ENCODE results near the gene SH3RF1. TPM values are rescaled to one million over a fixed set of nuclear protein-coding genes. Genes with fewer than 3 reads are reported as not detected.
"Not testable (repeated sequence)": the region's sequence is repeated elsewhere in the genome, so short reads cannot be mapped to it uniquely, and the experiment has no call there.

Gene SH3RF1
- polyA plus RNA-seq, 3 donors from 2014 or later: 0.22 to 1.1 TPM; not detected in 1

GRCh38 chr4:169287983-169288382, 17.2 kb upstream of the SH3RF1 start:
- DNase-seq, H3K4me1 Mint-ChIP-seq, H3K27ac Mint-ChIP-seq, H3K4me3 Mint-ChIP-seq, H3K36me3 Mint-ChIP-seq, H3K9me3 Mint-ChIP-seq: not testable (repeated sequence)
- peaks cover 0 to 10% (median 2%) of the 10 kb centered on the region in 3 donors for H3K27me3 Mint-ChIP-seq (ENCODE audit: low read depth in 3 of 3)

GRCh38 chr4:169286562-169287301, 16.0 kb upstream of the SH3RF1 start:
- DNase-seq: no peak
- Mint-ChIP-seq H3K4me3 (no peak overlapping the region), H3K36me3 (no peaks in the 10 kb centered on the region), H3K4me1 (no peaks in the 10 kb centered on the region), H3K27me3 (ENCODE audit: low read depth in 3 of 3) (peaks cover 0 to 3% (median 2%) of the 10 kb centered on the region in 3 donors), H3K9me3 (no peaks in the 10 kb centered on the region), H3K27ac (no peak overlapping the region)

- Mint-ChIP-seq H3K4me1 (no peaks in the 10 kb centered on the region), H3K27ac (no peak overlapping the region), H3K27me3 (ENCODE audit: low read depth in 3 of 3) (peaks cover 2 to 3% (median 2%) of the 10 kb centered on the region in 3 donors), H3K9me3 (no peaks in the 10 kb centered on the region), H3K4me3 (no peak overlapping the region), H3K36me3 (no peaks in the 10 kb centered on the region)
- DNase-seq: no peak
Observed at GRCh38 chr4:169283114-169283509, 12.4 kb upstream of the SH3RF1 start.

DNA sequence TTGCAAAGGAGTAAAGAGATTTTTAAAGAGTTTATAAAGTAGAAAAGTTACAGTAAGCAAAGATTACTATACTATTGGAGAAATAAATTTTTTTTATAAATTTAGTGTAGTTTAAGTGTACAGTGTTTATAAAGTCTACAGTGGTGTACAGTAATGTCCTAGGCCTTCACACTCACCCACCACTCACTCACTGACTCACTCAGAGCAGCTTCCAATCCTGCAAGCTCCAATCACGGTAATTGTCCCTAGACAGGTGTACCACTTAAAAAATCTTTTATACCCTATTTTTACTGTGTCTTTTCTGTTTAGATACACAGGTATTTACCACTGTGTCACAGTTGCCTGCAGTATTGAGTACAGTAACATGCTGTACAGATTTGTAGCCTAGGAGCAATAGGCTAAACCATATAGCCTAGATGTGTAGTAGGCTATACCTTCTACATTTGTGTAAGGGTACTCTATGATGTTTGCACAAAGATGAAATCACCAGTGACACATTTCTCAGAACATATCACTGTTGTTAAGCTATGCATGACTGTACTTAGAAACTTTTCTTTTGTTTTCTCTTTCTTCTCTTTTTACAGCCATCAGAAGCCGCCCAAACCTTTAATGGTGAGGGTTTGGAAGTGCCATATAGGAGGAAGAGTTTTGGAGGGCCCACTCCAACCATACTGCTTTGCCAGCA, 11.8 kb upstream of the SH3RF1 start:
- no peak for DNase-seq
- H3K9me3 Mint-ChIP-seq: no peaks in the 10 kb centered on the region
- H3K27me3 Mint-ChIP-seq (ENCODE audit: low read depth in 3 of 3): peaks cover 2 to 3% (median 2%) of the 10 kb centered on the region in 3 donors
- no peaks in the 10 kb centered on the region for H3K36me3 Mint-ChIP-seq
- no peak overlapping the region for H3K4me3 Mint-ChIP-seq
- no peaks in the 10 kb centered on the region for H3K4me1 Mint-ChIP-seq
- no peak overlapping the region for H3K27ac Mint-ChIP-seq

DNA sequence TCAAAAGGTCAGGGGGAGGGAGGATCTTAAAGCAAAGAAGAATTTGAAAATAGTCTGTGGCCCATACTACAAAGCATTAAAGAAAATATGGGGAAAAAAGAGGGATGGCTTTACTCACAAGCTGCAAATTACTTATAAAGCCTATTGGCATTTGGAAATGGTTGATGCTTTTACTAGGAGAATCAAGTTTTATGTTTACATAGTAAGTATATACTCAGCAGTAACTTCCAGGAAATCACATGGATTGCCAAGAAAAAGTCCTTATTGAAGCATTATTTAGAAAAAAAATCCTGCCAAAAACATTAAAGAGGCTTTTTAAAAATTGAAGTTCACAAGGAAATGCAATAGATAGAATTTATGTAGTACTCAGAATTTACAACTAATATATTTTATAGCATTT, 8.4 kb upstream of the SH3RF1 start:
- Mint-ChIP-seq H3K36me3 (no peaks in the 10 kb centered on the region), H3K27me3 (ENCODE audit: low read depth in 3 of 3) (peaks cover 5 to 8% (median 5%) of the 10 kb centered on the region in 3 donors), H3K4me3 (no peak overlapping the region), H3K27ac (no peak overlapping the region), H3K4me1 (no peaks in the 10 kb centered on the region), H3K9me3 (no peaks in the 10 kb centered on the region)
- no peak for DNase-seq

DNA sequence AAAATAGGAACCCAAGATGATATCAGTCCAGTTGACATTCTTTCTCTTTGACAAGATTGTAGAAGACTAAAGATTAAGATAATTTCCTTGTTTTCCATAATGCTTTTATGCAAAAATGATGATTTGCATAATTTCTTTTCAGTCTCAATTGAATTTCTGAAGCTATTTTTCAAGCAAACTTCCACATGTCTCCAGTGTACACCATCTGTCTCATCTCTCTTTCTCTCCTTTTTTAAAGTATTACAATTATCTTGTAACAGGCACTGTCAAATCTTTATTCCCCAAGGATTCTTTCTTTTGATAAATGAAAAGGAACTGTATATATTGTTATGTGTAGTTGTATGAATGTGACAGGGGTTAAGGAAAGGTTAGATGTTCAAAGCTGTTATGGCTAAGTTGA, 7.9 kb upstream of the SH3RF1 start:
- H3K4me1 Mint-ChIP-seq: no peaks in the 10 kb centered on the region
- no peaks in the 10 kb centered on the region for H3K36me3 Mint-ChIP-seq
- H3K27me3 Mint-ChIP-seq (ENCODE audit: low read depth in 3 of 3): peaks cover 5 to 8% (median 5%) of the 10 kb centered on the region in 3 donors
- H3K9me3 Mint-ChIP-seq: no peaks in the 10 kb centered on the region
- H3K4me3 Mint-ChIP-seq: no peak overlapping the region
- no peak for DNase-seq
- H3K27ac Mint-ChIP-seq: no peak overlapping the region

DNA sequence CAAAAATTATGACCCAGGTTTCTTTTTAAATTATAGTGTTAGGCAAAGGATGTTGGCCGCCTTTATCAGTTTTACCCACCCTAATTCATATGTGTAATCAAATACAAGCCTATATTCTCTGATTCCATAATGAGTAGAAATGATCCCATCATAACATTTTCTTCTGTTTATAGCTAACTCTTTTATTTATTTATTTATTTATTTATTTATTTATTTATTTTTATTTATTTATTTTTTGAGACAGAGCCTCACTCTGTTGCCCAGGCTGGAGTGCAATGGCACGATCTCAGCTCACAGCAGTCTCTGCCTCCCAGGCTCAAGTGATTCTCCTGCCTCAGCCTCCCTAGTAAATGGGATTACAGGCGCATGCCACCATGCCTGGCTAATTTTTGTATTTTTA, 7.1 kb upstream of the SH3RF1 start:
- H3K27me3 Mint-ChIP-seq (ENCODE audit: low read depth in 3 of 3); H3K4me1 Mint-ChIP-seq; H3K9me3 Mint-ChIP-seq; H3K36me3 Mint-ChIP-seq; DNase-seq; H3K27ac Mint-ChIP-seq; H3K4me3 Mint-ChIP-seq: not testable (repeated sequence)

GRCh38 chr4:169275180-169275579, 4.4 kb upstream of the SH3RF1 start:
- DNase-seq: no peak
- Mint-ChIP-seq H3K27me3 (ENCODE audit: low read depth in 3 of 3) (peaks cover 10 to 16% (median 14%) of the 10 kb centered on the region in 3 donors), H3K27ac (no peak overlapping the region), H3K4me1 (peaks cover 2 to 10% of the 10 kb centered on the region in 2 donors), H3K36me3 (no peaks in the 10 kb centered on the region), H3K4me3 (no peak overlapping the region), H3K9me3 (no peaks in the 10 kb centered on the region)

DNA sequence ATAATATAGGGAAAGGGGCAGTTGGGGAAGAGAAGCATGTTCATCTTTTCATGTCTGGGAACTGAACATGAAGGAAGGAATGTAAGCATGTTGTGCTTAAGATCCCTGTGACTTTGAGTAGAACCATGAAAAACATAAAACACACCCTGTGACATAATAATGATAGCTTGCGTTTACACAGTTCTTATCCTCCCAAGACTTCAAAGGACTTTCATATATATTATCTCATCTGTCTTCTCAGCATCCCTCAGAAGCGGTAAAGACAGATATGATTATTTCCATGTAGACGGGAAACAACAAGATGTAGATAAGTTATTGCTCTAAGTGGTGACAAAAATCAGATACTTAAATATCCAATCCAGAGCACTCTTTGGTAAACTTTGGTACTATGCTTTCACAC, 3.3 kb upstream of the SH3RF1 start:
- Mint-ChIP-seq H3K4me1 (peaks cover 7 to 16% of the 10 kb centered on the region in 2 donors), H3K36me3 (no peaks in the 10 kb centered on the region), H3K9me3 (no peaks in the 10 kb centered on the region), H3K27ac (no peak overlapping the region), H3K4me3 (no peak overlapping the region), H3K27me3 (ENCODE audit: low read depth in 3 of 3) (peaks cover 7 to 18% (median 16%) of the 10 kb centered on the region in 3 donors)
- DNase-seq: no peak

- H3K27me3 Mint-ChIP-seq (ENCODE audit: low read depth in 3 of 3): peaks cover 7 to 22% (median 16%) of the 10 kb centered on the region in 3 donors
- peak overlapping the region; percentile 62 to 72 (median 68) for H3K4me3 Mint-ChIP-seq
Observed at GRCh38 chr4:169272265-169272886, 1.6 kb upstream of the SH3RF1 start.

GRCh38 chr4:169271692-169272007, 894 bp upstream of the SH3RF1 start:
- Mint-ChIP-seq H3K27me3 (ENCODE audit: low read depth in 3 of 3) (peaks cover 3 to 22% (median 16%) of the 10 kb centered on the region in 3 donors), H3K9me3 (no peaks in the 10 kb centered on the region)

More at GRCh38 chr4:169272265-169272886, 1.6 kb upstream of the SH3RF1 start:
- Mint-ChIP-seq H3K36me3 (no peaks in the 10 kb centered on the region), H3K27ac (no peak overlapping the region), H3K9me3 (no peaks in the 10 kb centered on the region), H3K4me1 (peaks cover 7 to 16% of the 10 kb centered on the region in 2 donors)
- DNase-seq: no peak

GRCh38 chr4:169269916-169270809, 593 bp downstream of the SH3RF1 start:
- Mint-ChIP-seq H3K36me3 (no peaks in the 10 kb centered on the region), H3K27me3 (ENCODE audit: low read depth in 3 of 3) (peaks cover 3 to 22% (median 16%) of the 10 kb centered on the region in 3 donors), H3K27ac (no peak overlapping the region), H3K4me1 (peaks cover 7 to 16% of the 10 kb centered on the region in 2 donors), H3K9me3 (no peaks in the 10 kb centered on the region), H3K4me3 (peak overlapping the region; percentile 86 to 92 (median 88))
- peak; percentile 27 to 39 (median 33) for DNase-seq

More at GRCh38 chr4:169271692-169272007, 894 bp upstream of the SH3RF1 start:
- Mint-ChIP-seq H3K27ac (no peak overlapping the region), H3K4me1 (peaks cover 7 to 16% of the 10 kb centered on the region in 2 donors), H3K36me3 (no peaks in the 10 kb centered on the region), H3K4me3 (peak overlapping the region; percentile 62 to 72 (median 68))
- DNase-seq: no peak

- no peak for DNase-seq
- Mint-ChIP-seq H3K9me3 (no peaks in the 10 kb centered on the region), H3K36me3 (no peaks in the 10 kb centered on the region), H3K4me1 (peaks cover 7 to 16% of the 10 kb centered on the region in 2 donors), H3K27ac (no peak overlapping the region), H3K4me3 (peak overlapping the region; percentile 23 to 92 (median 84)), H3K27me3 (ENCODE audit: low read depth in 3 of 3) (peaks cover 2 to 19% (median 14%) of the 10 kb centered on the region in 3 donors)
Observed at GRCh38 chr4:169268951-169269760, 1.6 kb downstream of the SH3RF1 start.

Measured in immature natural killer cell (primary cell).